Esophagus muscularis mucosa (tissue), 4 donors: ENCODE data around the gene FXYD7. TPM values are rescaled to one million over a fixed set of nuclear protein-coding genes. Genes with fewer than 3 reads are reported as not detected.
A peak's percentile ranks its signal among the peaks of the same experiment; 100 is the strongest.

Source experiments
- DNase-seq: peaks from one replicate; pipeline ENCODE4 v3.0.0-alpha.2; 2017; ENCODE audit errors: extremely low spot score
- H3K27ac ChIP-seq, 4 donors: fragments of 200-600 bp; sonication (generic); replicated peaks in 1 of 4; 1 replicate in 3 of 4; 2 replicates in 1 of 4; pipeline ENCODE4 v1.5.1; 2016 to 2019; ENCODE audit warnings: mild to moderate bottlenecking in 1 of 4
- H3K27me3 ChIP-seq, 4 donors: fragments of 200-600 bp; sonication (generic); one replicate each; pipeline versions ENCODE4 v1.5.1 to v1.6.0; 2016 to 2019
- H3K36me3 ChIP-seq, 4 donors: fragments of 200-600 bp; sonication (generic); one replicate each; pipeline ENCODE4 v1.5.1; 2016 to 2019
- H3K4me1 ChIP-seq, 4 donors: fragments of 200-600 bp; sonication (generic); one replicate each; pipeline ENCODE4 v1.5.1; 2016 to 2019
- H3K4me3 ChIP-seq, 4 donors: fragments of 200-600 bp; sonication (generic); 1 replicate in 2 of 4; 2 replicates in 2 of 4; pipeline ENCODE4 v1.5.1; 2016 to 2019; ENCODE audit warnings: mild to moderate bottlenecking in 4 of 4, moderate library complexity in 1 of 4
- H3K9me3 ChIP-seq, 4 donors: fragments of 200-600 bp; sonication (generic); 1 replicate in 3 of 4; 2 replicates in 1 of 4; pipeline ENCODE4 v1.5.1; 2016 to 2019
- CTCF ChIP-seq, 3 experiments: fragments of 200-600 bp in 2 of 3; fragments of 450-650 bp in 1 of 3; sonication (generic) in 2 of 3; IDR thresholded peaks; one replicate each; pipeline ENCODE4 v1.5.1; 2017 to 2019; ENCODE audit warnings: antibody characterized with exemption in 3 of 3, mild to moderate bottlenecking in 2 of 3, moderate library complexity in 1 of 3
- EP300 ChIP-seq: sonication (generic); formaldehyde crosslinking; IDR thresholded peaks from one replicate; pipeline ENCODE4 v1.6.1; 2017; ENCODE audit warnings: antibody characterized with exemption
- POLR2A ChIP-seq: fragments of 450-650 bp; IDR thresholded peaks from one replicate; pipeline ENCODE4 v1.6.1; 2017; ENCODE audit warnings: antibody characterized with exemption, moderate library complexity, mild to moderate bottlenecking, low read depth
- POLR2AphosphoS5 ChIP-seq, 2 donors: sonication (generic); formaldehyde crosslinking; IDR thresholded peaks; one replicate each; pipeline ENCODE4 v1.6.1; 2017; ENCODE audit warnings: antibody characterized with exemption in 2 of 2
- WGBS: methylation state at CpG from one replicate; pipeline ENCODE4 v1.1.5; 2018; 5-methylcytosine and 5-hydroxymethylcytosine counted together
- intact Hi-C: fragments of 100-400 bp; cut with DNase I; formaldehyde crosslinking; loops from one replicate; pipeline ENCODE4 v1.15.1; 2023
- total RNA-seq, 4 donors: library from RNA; depleted of rRNA; stranded (reverse); fragments of >200 nt; gene quantifications; one replicate each; pipeline versions ENCODE4 v1.1.0 to v1.2.1, GENCODE V29; 2016

The FXYD7 gene
- total RNA-seq, 4 donors from 2014 or later, result 0.71 TPM; not detected in 3

- Histone ChIP-seq H3K4me3 (no peak overlapping the region), H3K36me3 (no peaks in the 10 kb centered on the region), H3K27ac (peak overlapping the region; percentile 15 to 72 (median 53)), H3K27me3 (peaks cover 0 to 26% (median 0%) of the 10 kb centered on the region in 4 donors), H3K9me3 (no peaks in the 10 kb centered on the region), H3K4me1 (peaks cover 0 to 11% (median 2%) of the 10 kb centered on the region in 4 donors)
- intact Hi-C loops, result no loop called here
- DNase-seq, result no peak
- 77% methylated on average over 11 of the region's 11 CpGs for WGBS
- TF ChIP-seq CTCF (IDR thresholded peaks at IDR 0.05), result no peak
- TF ChIP-seq POLR2A, result no peak
- no peak for TF ChIP-seq POLR2AphosphoS5 (IDR thresholded peaks at IDR 0.05)
- TF ChIP-seq EP300, result no peak
These were observed 34.3 kb upstream of the FXYD7 start for GRCh38 chr19:35108730-35109129.

- intact Hi-C loops, result no loop called here
- 77% methylated on average over 12 of the region's 22 CpGs for WGBS
- TF ChIP-seq POLR2AphosphoS5 (IDR thresholded peaks at IDR 0.05) (peak in 1 of 2 donors; percentile 22), EP300 (no peak)
- Histone ChIP-seq H3K4me3 (no peak overlapping the region), H3K9me3 (no peaks in the 10 kb centered on the region), H3K27ac (peak overlapping the region; percentile 15 to 72 (median 53)), H3K27me3 (peaks cover 0 to 26% (median 0%) of the 10 kb centered on the region in 4 donors), H3K36me3 (no peaks in the 10 kb centered on the region), H3K4me1 (peaks cover 3 to 15% (median 6%) of the 10 kb centered on the region in 4 donors)
- DNase-seq, result no peak
These were observed 33.5 kb upstream of the FXYD7 start for GRCh38 chr19:35109395-35110112.

- peaks cover 9 to 24% (median 14%) of the 10 kb centered on the region in 4 donors for H3K4me1 ChIP-seq
- no peak for TF ChIP-seq EP300
- H3K9me3 ChIP-seq, result no peaks in the 10 kb centered on the region
- no peak for DNase-seq
- H3K27me3 ChIP-seq, result peaks cover 0 to 26% (median 0%) of the 10 kb centered on the region in 4 donors
- intact Hi-C loops, result no loop called here
- no peaks in the 10 kb centered on the region for H3K36me3 ChIP-seq
- H3K27ac ChIP-seq, result peak overlapping the region in 2 of 4 donors; percentile 15 to 58
- H3K4me3 ChIP-seq, result no peak overlapping the region
- 62% methylated on average over 9 of the region's 9 CpGs for WGBS
These were observed 32.1 kb upstream of the FXYD7 start for GRCh38 chr19:35110974-35111373.

GRCh38 chr19:35112995-35113688, 29.9 kb upstream of the FXYD7 start:
- 81% methylated on average over 14 of the region's 15 CpGs for WGBS
- no peak for TF ChIP-seq EP300
- no peak for TF ChIP-seq CTCF (IDR thresholded peaks at IDR 0.05)
- no peak for TF ChIP-seq POLR2AphosphoS5 (IDR thresholded peaks at IDR 0.05)
- no peak for TF ChIP-seq POLR2A
- H3K27me3 ChIP-seq, result peaks cover 0 to 26% (median 0%) of the 10 kb centered on the region in 4 donors
- no peak overlapping the region for H3K4me3 ChIP-seq
- H3K27ac ChIP-seq, result no peak overlapping the region
- peaks cover 9 to 18% (median 12%) of the 10 kb centered on the region in 4 donors for H3K4me1 ChIP-seq
- H3K36me3 ChIP-seq, result no peaks in the 10 kb centered on the region
- H3K9me3 ChIP-seq, result no peaks in the 10 kb centered on the region
- no peak for DNase-seq
- intact Hi-C loops, result no loop called here

GRCh38 chr19:35114353-35115176, 28.5 kb upstream of the FXYD7 start:
- H3K36me3 ChIP-seq, result no peaks in the 10 kb centered on the region
- TF ChIP-seq EP300 (no peak), POLR2A (no peak), CTCF (IDR thresholded peaks at IDR 0.05) (peak; percentile 80 to 97 (median 83)), POLR2AphosphoS5 (IDR thresholded peaks at IDR 0.05) (peak in 1 of 2 donors; percentile 17)
- peak overlapping the region; percentile 34 to 46 (median 37) for H3K4me3 ChIP-seq
- H3K27me3 ChIP-seq, result peaks cover 0 to 16% (median 0%) of the 10 kb centered on the region in 4 donors
- H3K27ac ChIP-seq, result peak overlapping the region; percentile 16 to 63 (median 59)
- H3K9me3 ChIP-seq, result no peaks in the 10 kb centered on the region
- DNase-seq, result no peak
- peaks cover 9 to 14% (median 12%) of the 10 kb centered on the region in 4 donors for H3K4me1 ChIP-seq
- WGBS, result 14% methylated on average over 17 of the region's 23 CpGs
- intact Hi-C loops, result loop anchor here (1.0 kb wide), 1 partner anchor 21 kb away; the partner anchor contains the start of gene LGI4
